Heart left ventricle (tissue), 16 donors: ENCODE measurements around the gene MACF1. TPM values are rescaled to one million over a fixed set of nuclear protein-coding genes. Genes with fewer than 3 reads are reported as not detected.

Source experiments
- ATAC-seq, 4 donors: fragments of 200-7000 bp; cut with Tn5 transposase; one replicate each; pipeline ENCODE4 v1.9.1; 2020 to 2022; ENCODE audit warnings: moderate library complexity in 4 of 4, mild to moderate bottlenecking in 3 of 4, moderate number of reproducible peaks in 1 of 4
- DNase-seq, 5 donors: peaks; one replicate each; pipeline ENCODE4 v3.0.0-alpha.2; 2020
- H3K27ac ChIP-seq, 12 donors: fragments of 200-600 bp; sonication (generic) in 4 of 12; one replicate each; pipeline versions ENCODE4 v1.5.0 to v1.8.0; 2016 to 2022; ENCODE audit warnings: mild to moderate bottlenecking in 2 of 12
- H3K27me3 ChIP-seq, 9 donors: fragments of 200-600 bp; sonication (generic) in 2 of 9; one replicate each; pipeline versions ENCODE4 v1.5.1 to v1.8.0; 2016 to 2022; ENCODE audit warnings: mild to moderate bottlenecking in 3 of 9
- H3K36me3 ChIP-seq, 9 donors: fragments of 200-600 bp; sonication (generic) in 2 of 9; one replicate each; pipeline versions ENCODE4 v1.5.0 to v1.8.0; 2018 to 2022; ENCODE audit warnings: mild to moderate bottlenecking in 2 of 9
- H3K4me1 ChIP-seq, 12 donors: fragments of 200-600 bp; sonication (generic) in 4 of 12; one replicate each; pipeline versions ENCODE4 v1.5.0 to v1.8.0; 2016 to 2022; ENCODE audit warnings: mild to moderate bottlenecking in 3 of 12
- H3K4me3 ChIP-seq, 12 donors: fragments of 200-600 bp; sonication (generic) in 4 of 12; one replicate each; pipeline versions ENCODE4 v1.5.0 to v1.8.0; 2017 to 2022; ENCODE audit warnings: mild to moderate bottlenecking in 9 of 12, moderate library complexity in 4 of 12
- H3K9me3 ChIP-seq, 12 donors: fragments of 200-600 bp; sonication (generic) in 4 of 12; one replicate each; pipeline versions ENCODE4 v1.5.0 to v1.8.0; 2016 to 2022; ENCODE audit warnings: mild to moderate bottlenecking in 1 of 12
- CTCF ChIP-seq, 12 donors: fragments of 200-600 bp; sonication (generic) in 4 of 12; IDR thresholded peaks; one replicate each; pipeline versions ENCODE4 v1.5.0 to v1.8.0; 2018 to 2022; ENCODE audit warnings: antibody characterized with exemption in 12 of 12, mild to moderate bottlenecking in 5 of 12
- POLR2A ChIP-seq, 2 donors: fragments of 450-650 bp; IDR thresholded peaks; one replicate each; pipeline ENCODE4 v1.6.1; 2017; ENCODE audit warnings: antibody characterized with exemption in 2 of 2, mild to moderate bottlenecking in 2 of 2, moderate library complexity in 2 of 2
- WGBS, 4 donors: extraction: QIAGEN DNeasy Blood & Tissue Kit in 2 of 4; methylation state at CpG; one replicate each; pipeline versions ENCODE4 v1.1.5 to v1.1.7; 2013 to 2018; 5-methylcytosine and 5-hydroxymethylcytosine counted together
- intact Hi-C, 10 donors: fragments of 100-400 bp; cut with DNase I; formaldehyde crosslinking; loops; one replicate each; pipeline versions ENCODE4 v1.11.1 to v1.14.2; 2022
- polyA plus RNA-seq, 2 donors: library from polyadenylated mRNA; stranded (reverse); fragments of 200-250 nt; gene quantifications; one replicate each; pipeline ENCODE4 v1.2.3, GENCODE V29; 2013
- total RNA-seq, 9 donors: library from RNA; depleted of rRNA in 2 of 9; stranded (reverse); fragments of >200 nt in 2 of 9; fragmentation: NEBNext Ultra II Directional in 3 of 9; extraction: Animal tissue kit (Norgen Biotek cat#: 25700) in 3 of 9; gene quantifications; one replicate each; pipeline versions ENCODE4 v1.1.0 to v1.2.4, GENCODE V29; 2016 to 2023
- donor health status: ischemic (EF 13 %, LVEDD 7.1; RV severe dilation, severe dysfunction).
- donor health status: healthy with polysubstance abuse.
- donor health status: DM: no; HTN: yes; CAD: no.
- donor health status: DM: no; HTN: no; CAD: no.
- donor health status: ischemic (EF 25% LVEDD 6.9; RV normal size, moderate dysfunction).
- donor health status: ischemic (EF 25% LVEDD 5.7; RV mildly dilated, moderate dysfunction).
- donor health status: healthy.
- donor health status: DM: yes; HTN: yes; CAD: no.
- donor health status: ischemic (EF 35%, LVEDD 5.7; RV mildly dilated, moderate dysfunction).
- donor health status: nonischemic (EF 11% LVEDD 7.7; RV severe dilation, severe dysfunction).
- donor health status: DM: yes; HTN: yes; CAD: no.
- donor health status: PGD.
- donor health status: ischemic (EF 29% LVEDD 5.4; RV normal size, mild dysfunction).
- donor health status: nonischemic (EF 23%, LVEDD 6.1; RV moderate dilation, normal function).

Gene MACF1
- total and polyA plus RNA-seq, 11 donors = 102 to 436 (median 251) TPM

DNA sequence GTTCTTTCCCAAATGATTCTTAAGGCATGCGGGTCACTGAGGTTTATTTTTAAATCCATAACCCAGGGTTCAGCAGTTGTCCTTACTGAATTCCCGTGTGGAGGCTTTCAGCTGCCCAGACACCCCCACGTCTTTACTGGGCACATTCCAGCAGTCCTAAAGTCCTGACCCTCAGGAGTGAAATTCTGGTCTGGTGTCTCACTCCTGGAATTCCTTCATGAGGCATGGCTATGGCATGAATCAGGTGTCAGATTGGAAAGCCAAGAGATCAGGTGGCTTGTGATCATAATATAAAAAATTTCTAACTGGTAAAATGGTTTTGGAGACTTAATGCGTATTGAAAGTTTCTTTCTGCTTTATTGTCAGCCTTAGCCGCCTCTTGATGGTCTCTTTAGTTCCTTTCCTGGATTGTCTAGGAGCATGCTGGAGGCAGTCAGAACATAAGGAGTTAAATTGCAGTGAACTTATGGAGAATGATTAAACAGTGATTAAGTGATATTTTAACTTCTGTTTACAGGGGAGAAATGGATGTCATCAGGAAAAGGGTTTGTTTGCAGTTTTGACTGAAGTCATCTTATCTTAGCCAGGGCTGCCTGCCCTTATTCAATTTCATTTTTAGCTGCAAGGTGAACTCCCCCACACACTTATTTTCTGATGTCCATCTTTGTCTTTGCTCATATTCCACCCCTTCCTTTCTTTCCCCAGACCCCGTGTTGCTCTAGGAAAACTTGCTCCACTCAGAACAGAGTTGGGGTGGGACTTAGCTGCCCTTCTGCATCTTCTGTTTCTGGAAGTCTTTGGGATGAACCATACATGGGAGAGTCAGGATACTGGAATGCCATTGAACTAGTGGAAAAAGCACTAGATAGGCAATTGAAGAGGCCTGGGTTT lies 25.7 kb upstream of the MACF1 start:
- Histone ChIP-seq H3K36me3 (no peaks in the 10 kb centered on the region), H3K4me3 (no peak overlapping the region), H3K27me3 (no peaks in the 10 kb centered on the region), H3K4me1 (peaks cover 9 to 53% (median 41%) of the 10 kb centered on the region in 12 donors), H3K27ac (peak overlapping the region in 10 of 12 donors; percentile 17 to 66 (median 37)), H3K9me3 (no peaks in the 10 kb centered on the region)
- DNase-seq (no peak), ATAC-seq (peak in 1 of 4 donors; percentile 50)
- 33 to 41% (median 39%) methylated on average over 6 of the region's 6 CpGs for WGBS, 4 donors
- no peak for TF ChIP-seq POLR2A (IDR thresholded peaks at IDR 0.05)
- no peak for TF ChIP-seq CTCF (IDR thresholded peaks at IDR 0.05)
- intact Hi-C loops = loop anchor here in 1 of 10 donors (5.0 kb wide), 1 partner anchor 36 kb away; no protein-coding TSS in a partner anchor

DNA sequence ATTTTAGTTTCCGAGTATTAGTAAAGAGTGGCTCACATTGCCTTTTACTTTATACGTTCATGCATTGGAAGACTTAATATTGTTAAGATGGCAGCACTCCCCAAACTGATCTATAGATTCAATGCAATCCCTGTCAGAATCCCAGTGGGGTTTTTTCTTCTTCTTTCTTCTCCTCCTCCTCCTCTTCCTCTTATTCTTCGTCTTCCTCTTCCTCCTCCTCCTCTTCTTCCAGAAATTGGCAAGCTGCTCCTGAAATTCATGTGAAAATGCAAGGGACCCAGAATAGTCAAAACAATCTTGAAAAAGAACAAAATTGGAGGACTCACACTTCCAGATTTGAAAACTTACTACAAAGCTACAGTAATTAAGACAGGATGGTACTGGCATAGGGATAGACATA lies 23.2 kb upstream of the MACF1 start:
- intact Hi-C loops = loop anchor here in 3 of 10 donors (5.0 to 10.0 kb wide), 2 partner anchors 39 to 47 kb away; no protein-coding TSS in a partner anchor
- DNase-seq = no peak
- H3K4me3 ChIP-seq = no peak overlapping the region
- H3K9me3 ChIP-seq = no peaks in the 10 kb centered on the region
- H3K27me3 ChIP-seq = no peaks in the 10 kb centered on the region
- H3K27ac ChIP-seq = no peak overlapping the region
- peaks cover 9 to 55% (median 38%) of the 10 kb centered on the region in 12 donors for H3K4me1 ChIP-seq
- no peak for ATAC-seq
- TF ChIP-seq POLR2A (IDR thresholded peaks at IDR 0.05) (no peak), CTCF (IDR thresholded peaks at IDR 0.05) (no peak)
- WGBS, 4 donors = 50 to 54% (median 52%) methylated on average over 3 of the region's 3 CpGs
- no peaks in the 10 kb centered on the region for H3K36me3 ChIP-seq

DNA sequence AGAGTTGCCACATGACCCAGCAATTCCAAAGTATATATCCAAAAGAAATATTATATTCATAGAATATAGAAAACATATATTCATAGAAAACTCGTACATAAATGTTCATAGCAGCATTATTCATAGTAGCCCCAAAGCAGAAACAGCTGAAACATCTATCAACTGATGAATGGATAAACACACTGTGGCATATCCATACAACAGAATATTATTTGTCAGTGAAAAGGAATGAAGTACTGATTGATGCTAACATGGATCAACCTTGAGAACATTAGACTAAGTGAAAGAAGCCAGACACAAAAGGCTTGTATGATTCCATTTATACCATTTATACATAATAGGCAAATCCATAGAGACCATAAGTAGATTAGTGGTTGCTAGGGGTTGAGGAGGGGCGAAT lies 21.7 kb upstream of the MACF1 start:
- ATAC-seq (no peak), DNase-seq (no peak)
- H3K4me3 ChIP-seq = no peak overlapping the region
- H3K9me3 ChIP-seq = no peaks in the 10 kb centered on the region
- TF ChIP-seq POLR2A (IDR thresholded peaks at IDR 0.05) = no peak
- TF ChIP-seq CTCF (IDR thresholded peaks at IDR 0.05) = no peak
- H3K27ac ChIP-seq = peak overlapping the region in 1 of 12 donors; percentile 50
- WGBS, 4 donors = 96 to 97% (median 96%) methylated on average over 2 of the region's 2 CpGs
- intact Hi-C loops = loop anchor here in 3 of 10 donors (5.0 to 10.0 kb wide), 2 partner anchors 41 to 48 kb away; no protein-coding TSS in a partner anchor
- H3K27me3 ChIP-seq = no peaks in the 10 kb centered on the region
- H3K36me3 ChIP-seq = no peaks in the 10 kb centered on the region
- H3K4me1 ChIP-seq = peaks cover 9 to 46% (median 34%) of the 10 kb centered on the region in 12 donors
